Cardiac fibroblast (primary cell): ENCODE data around the gene SYNE2.

ENCODE experiments used
- DNase-seq, 2 donors: peaks; one replicate each; pipeline versions ENCODE4 v3.0.0 to v3.0.0-alpha.2; 2010; ENCODE audit warnings: low read depth in 2 of 2
- H3K4me3 ChIP-seq, 2 donors: replicated peaks in 1 of 2; 1 replicate in 1 of 2; 2 replicates in 1 of 2; pipeline ENCODE4 v1.5.1; 2011; ENCODE audit warnings: low read depth in 2 of 2, low read length in 2 of 2, mild to moderate bottlenecking in 2 of 2, moderate library complexity in 1 of 2
- CTCF ChIP-seq: IDR thresholded peaks from one replicate; pipeline ENCODE4 v1.5.1; 2011; ENCODE audit warnings: low read depth, mild to moderate bottlenecking, low read length, inconsistent platforms

Gene SYNE2

GRCh38 chr14:64200170-64200569 lies 347.4 kb downstream of the SYNE2 start:
- H3K4me3 ChIP-seq, result no peak overlapping the region
- no peak for TF ChIP-seq CTCF
- DNase-seq, result peak in 1 of 2 donors; percentile 24

DNA sequence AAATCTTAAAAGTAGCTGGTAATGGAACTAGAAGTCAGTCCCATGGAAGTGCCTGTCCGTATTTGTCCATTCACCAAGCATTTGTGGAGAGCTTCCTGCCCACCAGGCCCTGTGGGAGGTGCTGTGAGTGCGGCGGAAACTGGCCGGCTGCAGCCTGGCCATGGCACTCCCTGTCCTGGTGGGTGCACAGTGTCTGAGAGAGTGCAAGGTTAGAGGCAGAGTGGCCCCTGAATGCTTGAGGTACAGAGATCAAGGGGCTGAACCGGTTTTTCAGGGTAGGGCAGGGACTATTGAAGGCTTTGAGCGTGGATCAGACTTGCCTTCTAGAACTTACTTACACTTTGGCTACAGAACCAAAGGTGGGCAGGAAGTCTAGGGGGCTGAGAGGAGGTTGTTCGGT lies 348.5 kb downstream of the SYNE2 start:
- no peak for TF ChIP-seq CTCF
- no peak for DNase-seq
- H3K4me3 ChIP-seq, result no peak overlapping the region

GRCh38 chr14:64201921-64202545 lies 349.2 kb downstream of the SYNE2 start:
- no peak for TF ChIP-seq CTCF
- H3K4me3 ChIP-seq, result no peak overlapping the region
- no peak for DNase-seq

- no peak for DNase-seq
- no peak for TF ChIP-seq CTCF
- H3K4me3 ChIP-seq, result no peak overlapping the region
Observed at GRCh38 chr14:64202716-64203115, 349.9 kb downstream of the SYNE2 start.

DNA sequence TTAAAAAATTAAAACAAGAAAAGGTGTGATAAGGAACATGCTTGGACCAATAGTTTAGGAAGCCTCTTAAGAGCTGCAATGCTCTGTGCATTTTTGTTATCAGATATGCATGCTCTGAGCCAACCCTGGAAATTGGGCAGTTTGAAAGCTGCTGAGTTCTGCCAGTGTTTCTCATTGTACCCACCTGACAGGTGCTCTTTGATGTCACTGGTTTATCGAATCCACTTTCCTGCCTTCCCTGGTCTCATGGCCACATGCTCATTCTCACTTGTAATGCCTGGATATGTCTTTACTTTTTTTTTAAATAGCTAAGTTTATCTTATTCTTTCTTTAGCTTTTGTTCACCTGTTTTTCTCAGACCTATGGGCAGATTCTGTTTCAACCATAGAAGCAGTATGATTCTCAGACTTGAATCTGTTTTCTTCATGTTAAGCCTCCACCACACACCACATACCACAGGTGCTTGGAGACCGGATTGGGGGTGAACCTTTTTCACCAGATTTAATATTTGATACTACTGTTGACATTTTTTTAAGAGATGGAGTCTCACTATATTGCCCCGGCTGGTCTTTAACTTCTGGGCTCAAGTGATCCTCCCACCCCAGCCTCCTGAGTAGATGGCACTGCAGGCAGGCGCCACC lies 350.7 kb downstream of the SYNE2 start:
- no peak for DNase-seq
- TF ChIP-seq CTCF, result no peak
- H3K4me3 ChIP-seq, result no peak overlapping the region

DNA sequence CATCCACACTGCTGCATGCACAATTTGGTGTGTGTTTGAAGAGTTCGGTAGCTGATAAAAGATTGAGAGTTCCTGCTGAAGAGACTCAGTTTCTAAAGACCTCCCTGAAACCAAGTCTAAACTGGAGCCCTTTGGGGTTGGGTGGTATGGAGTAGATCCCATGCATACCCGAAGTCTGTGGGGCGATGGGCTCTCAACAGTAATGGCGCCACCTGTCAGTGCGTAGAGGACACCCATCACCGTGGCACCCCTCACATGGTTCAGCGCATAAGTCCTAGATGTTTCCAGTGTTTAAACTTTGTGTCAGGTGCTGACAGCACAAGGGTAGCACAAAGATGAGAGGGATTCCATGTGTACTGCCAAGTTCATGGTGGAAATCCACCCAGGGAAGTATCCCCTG lies 355.5 kb downstream of the SYNE2 start:
- DNase-seq, result no peak
- TF ChIP-seq CTCF, result no peak
- H3K4me3 ChIP-seq, result no peak overlapping the region
